HG02798 (cell line): Measurements from ENCODE around the gene S100A5.

Source experiments
- ATAC-seq: cut with Tn5 transposase; IDR thresholded peaks from one replicate; pipeline ENCODE4 v1.9.1; 2021; ENCODE audit warnings: mild to moderate bottlenecking; ENCODE audit not compliant: unreplicated experiment, poor library complexity

The S100A5 gene

DNA sequence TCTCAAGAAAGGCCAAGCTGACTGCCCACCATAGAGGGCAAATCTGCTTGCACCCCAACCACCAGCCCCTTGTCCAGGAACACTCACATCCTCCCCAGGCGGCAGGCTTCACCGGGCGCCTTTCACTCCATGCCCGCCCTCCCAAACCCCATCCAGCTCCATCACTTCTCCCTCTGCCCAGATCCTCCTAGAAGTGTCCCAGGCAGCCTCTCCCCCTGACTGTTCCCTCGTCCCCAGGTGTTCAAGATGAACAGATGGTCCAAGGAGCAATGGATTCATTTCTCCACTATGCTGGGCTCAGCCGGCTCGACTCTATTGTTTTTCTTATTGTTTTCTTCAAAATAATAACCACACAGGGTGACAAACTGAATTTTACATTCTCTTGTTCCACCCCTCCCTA is 27.1 kb downstream of the S100A5 start:
- no peak for ATAC-seq

DNA sequence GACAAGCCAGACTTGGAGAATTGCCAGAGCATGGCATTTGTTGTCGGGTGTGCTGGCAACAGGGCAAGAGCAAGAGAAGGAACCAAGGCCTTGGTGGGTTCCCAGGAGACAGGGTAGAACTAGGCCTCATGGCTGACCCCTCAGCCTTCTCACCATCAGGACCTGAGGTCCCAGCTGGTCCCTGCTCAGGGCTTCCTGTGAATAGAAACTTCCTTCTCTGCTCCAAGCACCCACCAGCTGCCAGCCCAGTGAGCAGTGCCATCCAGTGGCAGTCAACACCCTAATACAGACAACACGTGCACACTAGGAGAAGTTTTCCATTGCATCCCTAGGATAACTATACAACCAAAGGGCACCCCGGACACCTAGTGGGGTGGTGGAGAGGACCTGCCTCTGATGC is 27.7 kb downstream of the S100A5 start:
- no peak for ATAC-seq

DNA sequence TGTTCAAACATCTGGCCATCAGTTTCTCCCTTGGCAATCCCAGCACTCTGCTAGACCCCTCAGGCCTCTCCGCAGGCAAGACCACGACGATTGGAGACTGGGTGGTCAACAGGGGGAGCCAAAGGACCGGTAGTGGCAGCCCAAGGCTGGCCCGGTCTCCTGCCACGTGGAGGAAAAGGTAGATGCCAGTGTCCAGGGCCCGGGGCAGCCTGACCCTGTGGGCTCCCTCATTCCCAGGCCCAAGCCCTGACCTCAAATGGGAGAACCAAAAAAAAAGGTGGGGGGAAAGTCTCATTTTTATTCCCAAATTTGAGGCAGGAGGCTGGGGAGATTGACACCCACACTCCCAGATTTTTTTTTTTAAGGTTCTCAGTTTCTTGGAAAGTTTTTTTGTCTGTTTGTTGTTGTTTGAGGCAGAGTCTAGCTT is 29.7 kb downstream of the S100A5 start:
- peak; percentile 71 for ATAC-seq

DNA sequence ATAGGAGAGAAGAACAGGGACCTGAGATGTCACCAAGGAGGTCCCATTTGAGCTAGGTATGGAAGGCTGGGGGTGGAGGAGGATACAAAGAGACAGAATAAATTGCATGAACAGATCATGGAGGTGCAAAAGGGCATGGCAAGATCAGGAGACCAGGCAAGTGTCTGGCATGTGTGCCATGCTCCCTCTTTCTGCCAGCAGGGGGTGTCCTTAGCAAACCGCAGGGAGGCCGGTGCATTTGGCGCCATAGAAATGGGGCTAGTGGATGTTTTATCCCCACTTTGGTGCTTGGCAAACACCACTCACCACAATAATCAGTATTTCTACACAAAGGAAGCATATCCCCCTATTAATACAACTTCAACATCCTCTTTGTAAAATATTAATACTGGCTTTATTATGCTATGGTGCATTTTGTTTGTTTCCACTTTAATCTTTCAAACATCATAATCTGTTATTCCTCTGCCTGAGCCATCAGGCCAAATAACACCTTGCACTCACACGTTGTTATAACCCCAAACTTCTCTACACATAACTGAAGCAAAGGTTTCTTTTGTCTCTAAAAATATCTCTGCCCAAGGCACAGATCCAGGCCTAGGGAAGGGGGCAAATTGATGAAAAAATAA is 30.9 kb downstream of the S100A5 start:
- peak; percentile 39 for ATAC-seq

DNA sequence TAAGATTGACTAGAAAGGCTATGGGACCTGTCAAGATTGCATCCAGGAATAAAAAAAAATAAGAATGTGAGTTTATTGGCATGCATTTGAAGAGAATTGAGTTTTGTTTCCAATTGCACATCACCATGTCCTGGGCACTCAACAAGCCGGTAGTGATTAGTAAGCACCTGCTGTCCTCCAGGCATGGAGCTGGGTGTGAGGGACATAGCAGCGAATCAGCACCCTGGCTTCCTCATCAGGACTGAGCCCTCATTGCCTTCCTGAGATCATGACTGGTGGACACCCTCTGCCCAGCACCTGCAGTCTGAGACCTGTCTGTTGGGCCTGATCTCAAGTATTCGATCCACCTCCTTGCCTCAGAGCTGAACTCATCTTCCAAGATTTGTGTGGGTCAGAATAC is 31.7 kb downstream of the S100A5 start:
- no peak for ATAC-seq

DNA sequence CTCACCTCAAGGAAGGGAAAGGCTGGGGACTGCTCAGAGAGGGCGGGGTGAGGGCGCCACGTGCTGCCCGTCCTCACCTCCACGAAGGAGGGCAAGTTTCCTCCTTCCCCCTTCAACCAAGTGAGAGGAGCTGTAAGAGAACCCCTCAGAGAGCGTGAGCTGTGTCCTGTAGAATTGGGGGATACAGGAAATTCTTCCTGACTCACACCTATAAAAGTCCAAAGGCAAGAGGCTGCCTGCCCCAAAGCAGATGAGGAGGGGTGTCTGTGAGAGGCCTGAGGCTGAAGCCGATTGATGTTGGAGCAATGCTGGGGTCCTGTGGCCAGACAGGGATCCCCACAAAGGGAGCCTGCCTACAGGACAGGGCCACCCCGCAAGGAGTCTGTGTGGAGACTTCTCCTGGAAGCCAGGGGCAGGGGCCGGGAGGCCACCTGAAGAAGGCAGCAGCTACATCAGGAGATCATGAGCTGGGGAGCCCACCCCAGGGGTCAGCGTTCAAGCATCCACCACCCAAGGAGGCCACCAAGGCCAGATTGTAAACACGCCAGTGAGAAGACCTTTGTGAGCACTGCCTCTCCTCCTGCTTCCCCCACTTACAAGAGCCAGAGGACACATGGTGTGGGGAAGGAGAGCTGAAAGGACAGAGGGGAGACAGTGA is 32.7 kb downstream of the S100A5 start:
- no peak for ATAC-seq

DNA sequence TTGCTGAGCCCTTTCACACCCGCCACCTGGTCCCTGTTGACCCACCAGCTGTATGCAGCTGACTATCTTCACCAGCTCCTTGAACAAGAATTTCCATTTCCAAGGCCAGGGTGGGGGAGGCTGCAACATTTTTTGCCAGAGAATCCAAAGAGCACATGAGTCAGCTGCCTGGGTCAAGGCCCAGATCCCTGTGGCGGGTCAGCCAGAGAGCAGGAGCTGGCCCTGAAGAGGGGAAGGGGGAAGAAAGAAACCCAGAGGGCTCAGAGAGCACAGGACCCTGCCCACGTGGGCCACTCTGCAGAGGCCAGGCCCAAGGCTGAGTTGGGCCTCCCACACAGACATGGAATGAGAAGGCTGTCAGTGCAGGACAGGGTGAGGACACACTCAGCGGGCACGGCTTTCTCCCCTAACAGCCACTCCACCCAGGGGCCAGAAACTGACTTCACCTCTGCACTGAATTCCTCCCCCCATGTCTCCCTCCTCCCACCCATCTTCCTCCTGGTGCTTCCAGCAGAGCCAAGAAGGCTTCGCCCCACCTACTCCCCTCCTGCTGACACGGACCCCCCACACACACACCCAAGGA is 33.8 kb downstream of the S100A5 start:
- no peak for ATAC-seq

DNA sequence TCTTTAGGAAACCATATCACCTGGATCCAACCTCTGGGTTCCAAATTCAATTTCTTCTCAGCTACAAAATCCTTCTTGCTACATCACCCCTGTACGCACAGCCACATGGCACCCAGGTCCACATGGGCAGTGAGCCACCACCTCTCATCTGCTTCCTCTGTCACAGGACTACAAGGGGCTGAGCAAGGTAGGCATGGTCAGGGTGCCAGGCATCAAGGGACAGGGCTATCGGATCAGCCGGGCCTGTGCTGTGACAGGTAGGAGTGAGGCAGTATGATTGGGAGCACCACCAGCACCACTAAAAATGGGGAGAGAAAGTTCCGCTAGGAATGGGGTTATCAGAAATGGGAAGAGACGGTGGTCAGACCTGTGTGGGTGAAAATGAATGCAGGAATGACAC is 34.3 kb downstream of the S100A5 start:
- no peak for ATAC-seq

DNA sequence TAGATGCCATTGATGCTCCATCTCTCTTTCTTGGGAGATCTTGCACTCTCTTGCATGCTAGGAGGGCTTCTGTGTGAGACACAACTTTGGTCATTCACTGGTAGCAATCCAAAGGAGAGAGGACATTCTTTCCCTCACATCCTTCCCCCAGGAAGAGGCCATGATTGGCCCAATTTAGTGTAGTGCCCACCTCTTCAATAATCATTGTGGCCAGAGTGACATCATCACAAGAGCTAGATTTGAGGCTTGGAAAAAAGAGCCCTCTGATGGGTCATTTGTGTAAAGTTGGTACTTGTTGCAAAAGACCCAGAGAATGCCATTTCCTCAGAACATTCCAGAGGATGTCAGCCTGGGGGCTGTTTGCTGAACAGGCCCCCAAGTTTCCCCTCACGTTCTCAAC is 35.2 kb downstream of the S100A5 start:
- no peak for ATAC-seq

DNA sequence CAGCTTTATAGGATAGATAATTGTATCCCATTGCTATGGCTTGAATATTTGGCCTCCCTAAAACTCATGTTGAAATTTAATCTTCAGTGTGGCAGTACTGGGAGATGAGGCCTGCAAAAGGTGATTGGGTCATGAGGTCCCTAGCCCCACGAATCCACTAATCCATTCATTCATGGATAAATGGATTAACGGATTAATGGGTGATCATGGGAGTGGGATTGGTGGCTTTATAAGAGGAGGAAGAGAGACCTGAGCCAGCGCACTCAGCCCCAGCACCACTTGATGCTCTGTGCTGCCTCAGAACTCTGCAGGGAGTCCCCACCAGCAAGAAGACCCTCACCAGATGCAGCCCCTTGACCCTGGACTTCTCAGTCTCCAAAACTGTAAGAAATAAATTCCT is 37.0 kb downstream of the S100A5 start:
- no peak for ATAC-seq

DNA sequence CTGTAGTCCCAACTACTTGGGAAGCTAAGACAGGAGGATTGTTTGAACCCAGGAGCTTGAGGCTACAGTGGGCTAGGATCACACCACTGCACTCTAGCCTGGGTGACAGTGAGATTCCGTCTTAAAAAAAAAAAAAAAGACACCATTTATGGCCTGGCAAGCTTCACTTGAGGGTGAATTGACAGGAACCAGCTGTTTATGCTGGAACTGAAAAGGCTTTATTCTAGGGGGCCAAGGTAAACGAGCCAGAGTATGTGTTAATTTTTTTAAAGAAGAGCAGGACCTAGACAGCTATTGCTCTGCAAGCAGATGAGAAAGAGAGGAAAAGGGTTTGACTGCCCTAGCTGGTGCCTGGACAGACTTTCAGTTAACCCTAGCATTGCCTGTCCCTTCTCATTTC is 42.0 kb downstream of the S100A5 start:
- ATAC-seq: no peak

DNA sequence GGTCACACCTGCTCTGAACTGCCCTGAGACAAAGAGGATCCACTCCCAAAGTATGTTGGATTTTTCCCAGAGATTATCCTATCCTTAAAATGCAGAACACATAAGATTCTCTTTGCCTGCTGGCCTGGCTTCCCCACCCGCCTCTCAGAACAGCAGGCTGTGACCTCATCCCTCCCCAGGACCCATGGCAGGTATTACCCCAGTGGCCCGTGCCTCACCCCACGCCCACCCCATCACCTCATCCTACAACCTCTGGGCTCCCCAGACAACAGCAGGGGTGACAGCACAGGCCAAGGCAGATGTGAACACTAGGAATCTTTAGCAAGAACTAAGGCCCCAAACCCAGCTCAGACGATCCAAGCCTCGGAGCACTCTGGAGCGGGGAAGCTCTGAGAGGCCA is 45.2 kb downstream of the S100A5 start:
- no peak for ATAC-seq

DNA sequence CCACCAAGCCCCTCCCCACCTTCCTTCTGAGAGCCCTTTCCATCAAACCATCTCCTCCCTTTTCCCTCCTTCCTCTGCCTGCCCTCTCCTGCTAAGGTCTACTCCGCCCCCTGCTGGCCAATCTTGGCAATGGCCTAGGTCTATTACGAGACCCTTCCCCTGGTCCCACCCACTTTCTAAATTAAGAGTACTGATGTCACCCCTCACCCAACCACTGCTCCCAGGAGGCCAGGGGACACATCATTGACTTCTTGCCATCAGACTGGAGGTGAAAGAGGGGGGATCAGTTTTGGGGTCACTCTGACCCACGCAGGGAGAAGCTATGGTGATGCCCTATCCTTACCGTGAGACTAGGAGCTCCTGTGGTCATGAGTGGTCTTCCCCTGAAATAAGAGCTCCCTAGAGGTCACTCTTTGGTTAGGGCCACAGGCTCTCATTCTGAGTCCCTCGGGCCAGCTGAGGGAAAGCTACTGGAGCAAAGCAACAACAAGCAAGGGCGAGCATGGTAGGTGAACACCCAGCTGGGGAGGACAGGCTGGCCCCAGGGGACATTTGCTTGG is 45.7 kb downstream of the S100A5 start:
- ATAC-seq: no peak

DNA sequence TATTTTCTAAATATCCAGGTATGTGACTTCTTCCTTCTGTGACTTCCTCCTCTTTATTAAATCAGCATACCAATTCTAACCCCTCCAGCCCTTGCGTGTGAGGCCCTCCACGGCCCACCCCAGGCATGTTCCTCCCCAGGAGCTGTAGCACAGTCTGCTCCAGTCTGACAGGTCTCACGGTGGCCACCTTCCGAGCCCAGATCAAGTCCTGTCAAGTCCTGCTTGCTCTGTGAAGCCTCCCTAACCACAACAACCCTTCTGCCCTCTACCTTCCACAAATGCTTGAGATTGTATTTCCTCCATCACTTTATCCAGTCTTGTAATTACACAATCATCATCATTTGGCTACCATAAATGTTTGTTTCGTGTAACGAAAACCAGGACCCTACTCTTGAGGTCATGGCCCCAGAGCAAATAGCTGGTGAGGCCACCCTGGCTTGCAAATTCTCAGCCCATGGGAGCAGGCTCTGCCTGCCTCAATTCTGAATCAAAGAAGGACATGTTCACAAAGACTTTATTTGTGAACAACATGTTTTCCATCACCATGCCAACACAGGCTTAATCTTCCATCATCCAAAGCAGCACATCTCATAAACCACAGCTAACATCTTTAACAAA is 47.3 kb downstream of the S100A5 start:
- ATAC-seq: no peak

DNA sequence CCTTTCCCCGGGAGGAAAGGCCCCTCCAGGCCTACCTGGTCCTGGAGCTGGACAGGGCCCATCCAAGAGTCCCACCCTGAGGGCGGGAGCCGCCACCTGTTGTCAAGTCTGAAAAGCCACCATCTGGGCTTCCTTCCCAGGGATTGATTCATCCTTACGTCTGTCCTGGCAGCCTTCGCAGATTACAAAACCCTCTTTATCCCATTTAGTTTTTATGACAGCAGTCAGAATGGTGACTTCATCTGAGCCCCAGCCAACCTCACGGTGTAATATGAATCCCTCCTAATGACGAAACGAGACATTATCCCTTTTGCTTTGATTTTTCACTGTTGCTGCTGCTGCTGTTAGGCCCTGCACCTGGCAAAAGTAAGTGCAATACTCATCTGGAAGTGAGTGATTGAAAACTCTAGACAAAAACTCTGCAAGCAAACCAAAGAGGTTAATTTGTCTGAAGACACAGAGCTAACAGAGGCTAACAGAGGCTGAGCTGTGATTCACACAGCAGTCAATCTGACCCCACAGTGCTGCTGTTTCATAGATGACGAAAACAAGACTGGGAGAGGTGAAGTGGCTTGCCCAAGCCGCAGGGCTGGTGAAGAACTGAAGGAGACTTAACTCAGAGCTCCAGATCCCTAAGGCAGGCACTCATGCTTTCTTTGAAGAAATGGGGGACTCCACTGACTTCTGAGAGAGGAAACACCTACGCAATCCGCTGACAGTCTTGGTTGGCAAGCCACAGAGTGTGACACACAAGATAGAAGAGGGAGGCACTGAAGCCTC is 50.3 kb downstream of the S100A5 start:
- no peak for ATAC-seq

DNA sequence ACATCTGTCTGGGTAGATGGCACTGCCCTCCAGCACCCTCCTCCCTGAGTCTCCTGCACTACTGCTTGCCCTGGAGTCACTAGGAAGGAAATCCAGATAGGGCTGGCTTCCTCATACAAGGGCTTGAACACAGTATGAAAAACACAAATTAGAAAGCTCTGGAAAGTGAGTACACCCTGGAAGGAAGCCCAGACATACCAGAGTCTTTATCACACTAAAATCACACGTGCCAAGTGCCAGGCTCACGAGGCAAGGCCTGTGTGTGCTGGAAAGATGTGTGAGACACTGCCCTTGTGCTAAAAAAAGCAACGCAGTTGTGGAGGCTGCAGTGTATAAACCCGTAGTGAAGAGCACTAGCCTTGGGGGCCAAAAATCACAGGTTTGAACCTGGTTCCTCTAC is 52.0 kb downstream of the S100A5 start:
- ATAC-seq: no peak

DNA sequence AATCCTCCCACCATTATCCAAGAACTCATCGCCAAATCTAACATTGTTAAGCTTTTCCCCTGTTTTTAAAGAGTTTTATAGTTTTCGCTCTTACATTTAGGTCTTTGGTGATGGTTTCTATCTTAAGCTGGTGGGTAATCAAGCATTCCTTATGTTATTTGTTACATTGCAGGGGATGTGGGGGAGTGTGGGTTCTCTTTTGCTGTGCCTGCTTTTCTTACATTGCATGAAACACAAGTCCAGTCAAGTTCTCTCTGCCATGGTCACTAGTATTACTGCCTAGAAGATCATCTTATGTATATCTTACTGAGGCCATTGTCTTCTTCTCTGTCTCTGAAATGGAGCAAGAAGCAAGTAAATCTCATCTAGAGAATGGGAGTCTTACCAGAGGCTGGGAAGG is 53.0 kb downstream of the S100A5 start:
- ATAC-seq: no peak
